Fibroblast of mammary gland (primary cell): Measurements from ENCODE around the gene AFG1L.
"Not testable (repeated sequence)": the region's sequence is repeated elsewhere in the genome, so short reads cannot be mapped to it uniquely, and the experiment has no call there.

Source experiments
- DNase-seq: peaks from one replicate; pipeline ENCODE4 v3.0.0-alpha.2; 2010; ENCODE audit warnings: low read depth
- H3K4me3 ChIP-seq: 2 replicates; pipeline ENCODE4 v1.5.1; 2011; ENCODE audit warnings: low read depth, mild to moderate bottlenecking, low read length, moderate library complexity; ENCODE audit not compliant: control insufficient read depth
- CTCF ChIP-seq: conservative IDR thresholded peaks from 2 replicates; pipeline ENCODE4 v1.5.1; 2011; ENCODE audit warnings: low read depth, low read length, inconsistent platforms; ENCODE audit not compliant: control insufficient read depth, insufficient read depth

AFG1L gene

DNA sequence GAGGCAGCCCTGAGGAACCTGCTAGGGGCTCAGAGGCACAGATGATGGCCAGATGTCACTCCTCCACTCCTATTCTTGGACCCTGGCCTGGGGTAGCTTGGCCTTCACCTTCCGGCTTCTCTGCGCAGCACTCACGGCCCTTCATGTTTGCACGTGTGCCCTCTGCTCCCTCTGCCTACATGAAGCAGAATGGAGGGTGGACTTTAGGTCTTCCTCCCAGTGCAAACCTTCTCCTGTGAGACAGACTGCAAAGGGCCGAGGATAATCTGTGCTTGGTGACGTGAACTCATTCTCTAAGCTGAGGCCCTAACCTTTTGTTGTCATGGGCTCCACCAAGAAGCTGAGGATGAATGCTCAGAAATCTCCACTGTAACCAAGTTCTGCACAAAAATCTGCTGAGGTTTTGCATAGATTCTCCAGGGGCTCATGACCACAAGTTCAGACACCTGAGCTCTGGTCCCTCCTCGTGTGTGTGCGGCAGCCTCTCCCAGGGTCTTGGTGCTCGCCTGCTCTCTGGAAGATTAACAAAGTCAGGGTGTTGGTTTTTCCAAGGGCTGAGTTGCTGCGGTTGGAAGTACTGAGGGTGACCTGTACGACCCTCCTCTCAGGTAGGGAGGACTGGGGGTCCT lies 240.4 kb downstream of the AFG1L start:
- DNase-seq = no peak
- H3K4me3 ChIP-seq = no peak overlapping the region
- TF ChIP-seq CTCF = no peak

GRCh38 chr6:108535920-108536535 lies 241.2 kb downstream of the AFG1L start:
- not testable (repeated sequence) for DNase-seq, H3K4me3 ChIP-seq

GRCh38 chr6:108541843-108542759 lies 247.2 kb downstream of the AFG1L start:
- H3K4me3 ChIP-seq = no peak overlapping the region
- peak; percentile 85 for DNase-seq
- peak; percentile 89 for TF ChIP-seq CTCF

DNA sequence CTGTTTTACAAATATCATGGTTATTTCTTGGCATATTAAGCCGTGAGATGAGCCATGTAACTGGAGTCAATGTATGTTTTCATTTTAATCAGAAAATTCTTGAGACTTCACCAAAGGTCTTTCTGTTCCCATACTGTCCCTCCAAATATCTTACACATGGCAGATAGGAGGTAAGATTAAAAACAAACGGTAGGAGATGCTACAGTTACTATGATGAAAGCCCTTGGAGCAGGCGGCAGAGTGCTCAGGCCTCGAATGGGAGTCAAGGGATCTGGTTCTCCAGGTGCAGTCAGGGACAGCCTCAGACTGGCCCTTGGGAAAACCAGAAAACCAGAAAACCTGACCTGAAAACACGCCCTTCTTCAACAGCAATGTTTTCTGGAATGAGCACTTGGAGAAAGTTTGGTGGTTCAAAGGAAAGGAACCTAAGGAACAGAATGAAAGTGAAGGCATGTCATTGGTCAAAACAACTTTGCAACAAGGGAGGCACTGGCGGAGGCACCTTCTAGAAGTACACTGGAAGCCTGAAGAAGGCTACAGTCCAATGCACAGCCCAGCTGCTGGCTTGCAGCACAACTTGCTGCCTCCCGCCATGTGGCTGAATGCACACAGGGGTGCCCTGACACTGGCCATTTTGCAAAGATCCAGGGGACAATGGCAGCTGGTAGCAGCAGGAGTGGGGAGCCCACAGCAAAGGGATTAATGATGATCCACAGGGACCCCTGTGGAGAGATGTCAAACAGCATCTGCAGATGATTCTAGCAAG lies 248.5 kb downstream of the AFG1L start:
- no peak for DNase-seq
- no peak for TF ChIP-seq CTCF
- H3K4me3 ChIP-seq = no peak overlapping the region

- DNase-seq = no peak
- no peak overlapping the region for H3K4me3 ChIP-seq
- no peak for TF ChIP-seq CTCF
These were observed 249.8 kb downstream of the AFG1L start for GRCh38 chr6:108544606-108545005.

DNA sequence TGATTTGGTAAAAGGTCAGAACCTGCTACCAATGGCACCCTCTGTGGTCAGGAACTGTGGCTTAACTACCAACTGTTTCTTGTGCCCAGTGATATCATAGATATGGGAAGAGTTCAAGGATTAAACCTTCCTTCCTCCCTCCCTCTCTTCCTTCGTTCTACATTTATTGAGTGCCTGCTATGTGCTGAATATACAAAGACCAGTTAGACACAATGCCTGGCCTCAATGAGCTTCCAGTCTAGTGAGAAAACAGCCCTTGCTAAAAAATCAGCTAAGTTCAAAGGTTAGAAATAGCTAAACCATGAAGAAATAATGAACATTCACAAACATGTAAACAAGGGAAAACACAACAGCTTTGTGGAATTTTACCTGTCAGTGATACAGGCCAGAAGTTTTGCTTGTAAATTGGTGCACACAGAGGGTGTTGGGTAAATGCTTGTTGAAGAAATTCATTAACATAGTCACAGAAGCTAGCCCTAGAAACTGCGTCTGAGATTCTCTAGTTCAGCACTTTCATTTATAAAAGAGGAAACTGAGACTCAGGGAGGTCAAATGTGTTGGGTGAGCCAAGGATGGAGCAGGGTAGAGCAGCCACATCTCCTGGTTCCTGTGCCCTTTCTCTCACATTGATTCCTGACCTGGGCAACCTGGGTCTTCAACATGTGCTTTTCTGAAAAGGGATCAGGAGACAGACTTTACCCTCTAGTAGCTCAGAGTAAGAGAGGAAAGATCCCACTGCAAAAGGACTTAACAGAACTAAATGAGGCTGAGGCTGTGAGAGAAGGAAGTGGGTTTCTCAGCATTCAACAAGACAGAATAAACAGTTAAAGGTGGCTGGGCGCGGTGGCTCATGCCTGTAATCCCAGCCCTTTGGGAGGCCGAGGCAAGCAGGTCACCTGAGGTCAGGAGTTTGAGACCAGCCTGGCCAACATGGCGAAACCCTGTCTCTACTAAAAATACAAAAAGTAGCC lies 251.5 kb downstream of the AFG1L start:
- no peak for TF ChIP-seq CTCF
- no peak overlapping the region for H3K4me3 ChIP-seq
- DNase-seq = no peak
